Coronary artery (tissue), 2 donors: Measurements from ENCODE around the gene DCHS1.

Source experiments
- DNase-seq: peaks from one replicate; pipeline ENCODE4 v3.0.0-alpha.2; 2017; ENCODE audit warnings: low spot score
- H3K27ac ChIP-seq, 2 donors: fragments of 200-600 bp; sonication (generic); one replicate each; pipeline ENCODE4 v1.5.1; 2016 to 2019
- H3K4me3 ChIP-seq: fragments of 200-600 bp; sonication (generic); 2 replicates; pipeline ENCODE4 v1.5.1; 2016; ENCODE audit warnings: mild to moderate bottlenecking, moderate library complexity
- CTCF ChIP-seq: fragments of 200-600 bp; sonication (generic); IDR thresholded peaks from one replicate; pipeline ENCODE4 v1.5.1; 2019; ENCODE audit warnings: antibody characterized with exemption

Gene DCHS1

GRCh38 chr11:6652182-6652581 lies 3.4 kb downstream of the DCHS1 start:
- no peak for DNase-seq
- H3K4me3 ChIP-seq, result no peak overlapping the region
- TF ChIP-seq CTCF, result no peak
- no peak overlapping the region for H3K27ac ChIP-seq

- H3K27ac ChIP-seq, result no peak overlapping the region
- no peak for TF ChIP-seq CTCF
- DNase-seq, result no peak
- H3K4me3 ChIP-seq, result no peak overlapping the region
Observed at GRCh38 chr11:6650980-6651379, 4.6 kb downstream of the DCHS1 start.

- TF ChIP-seq CTCF, result no peak
- Histone ChIP-seq H3K27ac (no peak overlapping the region), H3K4me3 (no peak overlapping the region)
- no peak for DNase-seq
Observed at GRCh38 chr11:6650104-6650503, 5.5 kb downstream of the DCHS1 start.

GRCh38 chr11:6648501-6648900 lies 7.1 kb downstream of the DCHS1 start:
- H3K4me3 ChIP-seq, result no peak overlapping the region
- H3K27ac ChIP-seq, result peak overlapping the region in 1 of 2 donors; percentile 86
- no peak for TF ChIP-seq CTCF
- no peak for DNase-seq

- H3K4me3 ChIP-seq, result no peak overlapping the region
- no peak for DNase-seq
- TF ChIP-seq CTCF, result no peak
- peak overlapping the region; percentile 41 to 86 for H3K27ac ChIP-seq
Observed at GRCh38 chr11:6647836-6648235, 7.8 kb downstream of the DCHS1 start.

- H3K27ac ChIP-seq, result peak overlapping the region; percentile 41 to 86
- peak; percentile 68 for DNase-seq
- no peak for TF ChIP-seq CTCF
- H3K4me3 ChIP-seq, result peak overlapping the region; percentile 42
Observed at GRCh38 chr11:6646918-6647679, 8.5 kb downstream of the DCHS1 start.

- DNase-seq, result peak; percentile 71
- peak overlapping the region; percentile 41 to 86 for H3K27ac ChIP-seq
- TF ChIP-seq CTCF, result no peak
- peak overlapping the region; percentile 42 for H3K4me3 ChIP-seq
Observed at GRCh38 chr11:6646576-6646917, 9.1 kb downstream of the DCHS1 start.
